ENCODE measurements around the gene TANC2.

The TANC2 gene

GRCh38 chr17:62994931-62995330, 28.9 kb downstream of the TANC2 start:
- no peaks in the 10 kb centered on the region for H3K9me3 ChIP-seq (ENCODE audit: insufficient read depth, low read depth, low read length)
- peak overlapping the region; percentile 97 for H3K4ac ChIP-seq (ENCODE audit: low read depth, low read length)
- no peak overlapping the region for H3K14ac ChIP-seq (ENCODE audit: low read length)
- whole genome bisulfite sequencing (ENCODE audit: extremely low coverage, insufficient coverage, insufficient read length) = no CpG with 5 or more reads among the region's 4 CpGs
- H2AK5ac ChIP-seq (ENCODE audit: low read length) = no peak overlapping the region
- no peak overlapping the region for H4K91ac ChIP-seq (ENCODE audit: low read depth, low read length)
- no peaks in the 10 kb centered on the region for H3K36me3 ChIP-seq (ENCODE audit: control insufficient read depth in 1 of 2, insufficient read depth in 2 of 2, low read length in 2 of 2)
- H3K23ac ChIP-seq (ENCODE audit: low read length) = no peak overlapping the region
- no peak overlapping the region for H3K4me2 ChIP-seq (ENCODE audit: low read length)
- H2BK120ac ChIP-seq (ENCODE audit: insufficient read depth, low read length, poor library complexity) = no peak overlapping the region
- H4K8ac ChIP-seq (ENCODE audit: low read depth, low read length) = no peak overlapping the region
- no peak overlapping the region for H3K4me3 ChIP-seq (ENCODE audit: low read depth, low read length)
- H3K4me1 ChIP-seq (ENCODE audit: control insufficient read depth in 1 of 2, insufficient read depth in 2 of 2, low read length in 2 of 2) = peaks cover 0 to 7% of the 10 kb centered on the region in 2 experiments
- H3K27me3 ChIP-seq (ENCODE audit: insufficient read depth, low read length) = no peaks in the 10 kb centered on the region
- H3K79me2 ChIP-seq (ENCODE audit: control insufficient read depth, insufficient read depth, low read length, poor library complexity) = peaks cover 18% of the 10 kb centered on the region
- no peaks in the 10 kb centered on the region for H3K79me1 ChIP-seq (ENCODE audit: low read length)
- no peak overlapping the region for H2BK5ac ChIP-seq (ENCODE audit: low read depth, low read length, poor library complexity)
- no peak overlapping the region for H3K27ac ChIP-seq (ENCODE audit: low read depth, low read length)
- no peak overlapping the region for H3K9ac ChIP-seq (ENCODE audit: low read length)
- no peak overlapping the region for H2BK12ac ChIP-seq (ENCODE audit: low read length)
- no peak overlapping the region for H3K18ac ChIP-seq (ENCODE audit: low read length)
- no peak overlapping the region for H2AFZ ChIP-seq (ENCODE audit: insufficient read depth, low read length, poor library complexity)
- no peak for DNase-seq
- no peak overlapping the region for H4K12ac ChIP-seq (ENCODE audit: low read depth, low read length)

- peak; percentile 26 to 64 for DNase-seq
- Histone ChIP-seq H3K4me2 (ENCODE audit: low read length) (no peak overlapping the region), H2AFZ (ENCODE audit: insufficient read depth, low read length, poor library complexity) (no peak overlapping the region), H2BK5ac (ENCODE audit: low read depth, low read length, poor library complexity) (no peak overlapping the region), H3K9me3 (ENCODE audit: insufficient read depth, low read depth, low read length) (no peaks in the 10 kb centered on the region), H3K4ac (ENCODE audit: low read depth, low read length) (peak overlapping the region; percentile 64), H3K27ac (ENCODE audit: low read depth, low read length) (no peak overlapping the region), H3K4me1 (ENCODE audit: control insufficient read depth in 1 of 2, insufficient read depth in 2 of 2, low read length in 2 of 2) (peaks cover 0 to 7% of the 10 kb centered on the region in 2 experiments), H3K79me1 (ENCODE audit: low read length) (no peaks in the 10 kb centered on the region), H3K79me2 (ENCODE audit: control insufficient read depth, insufficient read depth, low read length, poor library complexity) (peaks cover 14% of the 10 kb centered on the region), H2AK5ac (ENCODE audit: low read length) (no peak overlapping the region), H4K8ac (ENCODE audit: low read depth, low read length) (no peak overlapping the region), H3K27me3 (ENCODE audit: insufficient read depth, low read length) (no peaks in the 10 kb centered on the region), H4K12ac (ENCODE audit: low read depth, low read length) (no peak overlapping the region), H3K36me3 (ENCODE audit: control insufficient read depth in 1 of 2, insufficient read depth in 2 of 2, low read length in 2 of 2) (no peaks in the 10 kb centered on the region), H2BK120ac (ENCODE audit: insufficient read depth, low read length, poor library complexity) (no peak overlapping the region), H3K18ac (ENCODE audit: low read length) (no peak overlapping the region), H4K91ac (ENCODE audit: low read depth, low read length) (no peak overlapping the region), H3K9ac (ENCODE audit: low read length) (no peak overlapping the region), H3K14ac (ENCODE audit: low read length) (no peak overlapping the region), H3K23ac (ENCODE audit: low read length) (no peak overlapping the region), H2BK12ac (ENCODE audit: low read length) (no peak overlapping the region), H3K4me3 (ENCODE audit: low read depth, low read length) (no peak overlapping the region)
- WGBS (ENCODE audit: extremely low coverage, insufficient coverage, insufficient read length) = no CpG with 5 or more reads among the region's 3 CpGs
Measured at GRCh38 chr17:62995377-62995885, 29.4 kb downstream of the TANC2 start.

GRCh38 chr17:62996221-62996620, 30.2 kb downstream of the TANC2 start:
- no peaks in the 10 kb centered on the region for H3K79me1 ChIP-seq (ENCODE audit: low read length)
- no peak overlapping the region for H3K4me2 ChIP-seq (ENCODE audit: low read length)
- H3K4ac ChIP-seq (ENCODE audit: low read depth, low read length) = peak overlapping the region; percentile 93
- H3K4me1 ChIP-seq (ENCODE audit: control insufficient read depth in 1 of 2, insufficient read depth in 2 of 2, low read length in 2 of 2) = peaks cover 0 to 7% of the 10 kb centered on the region in 2 experiments
- no peak for DNase-seq
- H3K4me3 ChIP-seq (ENCODE audit: low read depth, low read length) = no peak overlapping the region
- no peak overlapping the region for H3K27ac ChIP-seq (ENCODE audit: low read depth, low read length)
- no peaks in the 10 kb centered on the region for H3K9me3 ChIP-seq (ENCODE audit: insufficient read depth, low read depth, low read length)
- no peak overlapping the region for H2AK5ac ChIP-seq (ENCODE audit: low read length)
- peaks cover 12% of the 10 kb centered on the region for H3K79me2 ChIP-seq (ENCODE audit: control insufficient read depth, insufficient read depth, low read length, poor library complexity)
- H3K23ac ChIP-seq (ENCODE audit: low read length) = no peak overlapping the region
- no peak overlapping the region for H3K18ac ChIP-seq (ENCODE audit: low read length)
- no peak overlapping the region for H3K14ac ChIP-seq (ENCODE audit: low read length)
- no peak overlapping the region for H2BK5ac ChIP-seq (ENCODE audit: low read depth, low read length, poor library complexity)
- H2BK12ac ChIP-seq (ENCODE audit: low read length) = no peak overlapping the region
- no peak overlapping the region for H2AFZ ChIP-seq (ENCODE audit: insufficient read depth, low read length, poor library complexity)
- no peaks in the 10 kb centered on the region for H3K36me3 ChIP-seq (ENCODE audit: control insufficient read depth in 1 of 2, insufficient read depth in 2 of 2, low read length in 2 of 2)
- H4K91ac ChIP-seq (ENCODE audit: low read depth, low read length) = no peak overlapping the region
- no peak overlapping the region for H3K9ac ChIP-seq (ENCODE audit: low read length)
- H4K8ac ChIP-seq (ENCODE audit: low read depth, low read length) = no peak overlapping the region
- no peaks in the 10 kb centered on the region for H3K27me3 ChIP-seq (ENCODE audit: insufficient read depth, low read length)
- WGBS (ENCODE audit: extremely low coverage, insufficient coverage, insufficient read length) = no CpG with 5 or more reads among the region's 8 CpGs
- H2BK120ac ChIP-seq (ENCODE audit: insufficient read depth, low read length, poor library complexity) = no peak overlapping the region
- H4K12ac ChIP-seq (ENCODE audit: low read depth, low read length) = no peak overlapping the region

GRCh38 chr17:62998166-62998565, 32.1 kb downstream of the TANC2 start:
- no CpG with 5 or more reads among the region's 1 CpG for WGBS (ENCODE audit: extremely low coverage, insufficient coverage, insufficient read length)
- Histone ChIP-seq H3K9ac (ENCODE audit: low read length) (no peak overlapping the region), H3K23ac (ENCODE audit: low read length) (no peak overlapping the region), H2BK120ac (ENCODE audit: insufficient read depth, low read length, poor library complexity) (no peak overlapping the region), H3K79me1 (ENCODE audit: low read length) (no peaks in the 10 kb centered on the region), H3K14ac (ENCODE audit: low read length) (no peak overlapping the region), H3K4ac (ENCODE audit: low read depth, low read length) (peak overlapping the region; percentile 62), H3K4me3 (ENCODE audit: low read depth, low read length) (no peak overlapping the region), H2BK12ac (ENCODE audit: low read length) (no peak overlapping the region), H2AK5ac (ENCODE audit: low read length) (no peak overlapping the region), H3K4me1 (ENCODE audit: control insufficient read depth in 1 of 2, insufficient read depth in 2 of 2, low read length in 2 of 2) (peaks cover 0 to 7% of the 10 kb centered on the region in 2 experiments), H4K12ac (ENCODE audit: low read depth, low read length) (no peak overlapping the region), H3K4me2 (ENCODE audit: low read length) (no peak overlapping the region), H3K9me3 (ENCODE audit: insufficient read depth, low read depth, low read length) (no peaks in the 10 kb centered on the region), H4K91ac (ENCODE audit: low read depth, low read length) (no peak overlapping the region), H4K8ac (ENCODE audit: low read depth, low read length) (no peak overlapping the region), H2AFZ (ENCODE audit: insufficient read depth, low read length, poor library complexity) (no peak overlapping the region), H3K79me2 (ENCODE audit: control insufficient read depth, insufficient read depth, low read length, poor library complexity) (peaks cover 10% of the 10 kb centered on the region), H3K18ac (ENCODE audit: low read length) (no peak overlapping the region), H3K36me3 (ENCODE audit: control insufficient read depth in 1 of 2, insufficient read depth in 2 of 2, low read length in 2 of 2) (no peaks in the 10 kb centered on the region), H3K27me3 (ENCODE audit: insufficient read depth, low read length) (no peaks in the 10 kb centered on the region), H3K27ac (ENCODE audit: low read depth, low read length) (no peak overlapping the region), H2BK5ac (ENCODE audit: low read depth, low read length, poor library complexity) (no peak overlapping the region)
- no peak for DNase-seq
